GM12801 (cell line): Measurements from ENCODE around the gene VDAC2.

Experiments
- CTCF ChIP-seq: IDR thresholded peaks from one replicate; pipeline ENCODE4 v1.5.1; 2011; ENCODE audit warnings: control low read depth; ENCODE audit not compliant: insufficient read length; ENCODE audit errors: extremely low read depth

The VDAC2 gene

DNA sequence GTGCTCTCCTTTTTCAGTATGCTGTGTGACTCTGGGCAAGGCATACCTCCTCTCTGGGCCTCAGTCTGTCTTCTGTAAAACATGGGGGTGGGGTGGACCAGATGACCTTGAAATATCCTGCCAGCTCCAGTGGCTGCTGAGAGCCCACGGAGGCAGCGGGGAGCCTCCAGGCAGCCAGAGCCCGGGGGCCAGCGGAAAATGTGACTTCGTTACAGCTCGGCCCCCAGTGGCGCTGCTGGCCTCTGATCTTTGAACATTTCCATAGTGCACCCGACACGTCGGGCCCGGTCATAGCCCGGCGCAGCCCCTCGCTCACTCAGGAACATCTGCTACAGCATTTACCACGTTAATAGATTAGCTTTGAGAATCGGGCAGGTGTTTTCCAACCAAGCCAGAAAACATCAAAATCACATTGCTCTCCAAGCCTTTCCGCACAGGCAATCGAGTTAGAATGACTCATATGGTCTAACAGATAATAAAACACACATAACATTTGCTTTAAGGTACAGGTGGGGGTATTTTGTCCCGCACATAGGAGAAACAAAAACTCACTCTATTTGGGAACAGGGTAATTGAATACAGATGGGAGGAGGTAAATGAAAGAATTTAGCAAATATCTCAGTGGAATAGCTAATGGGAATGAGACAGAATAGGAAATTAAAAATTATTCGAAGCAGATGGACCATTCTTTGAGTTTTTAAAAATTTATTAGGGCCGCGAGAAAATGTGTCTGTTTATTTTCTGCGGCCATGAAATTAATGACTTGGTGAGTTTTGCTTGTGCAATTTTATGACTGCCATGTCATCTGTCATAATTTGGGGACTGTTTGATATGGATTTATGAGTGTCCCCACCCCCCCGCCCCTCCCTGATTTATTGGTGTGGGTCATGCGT lies 51.5 kb downstream of the VDAC2 start:
- no peak for TF ChIP-seq CTCF

- TF ChIP-seq CTCF = no peak
Measured at GRCh38 chr10:75263806-75264205, 53.2 kb downstream of the VDAC2 start.

GRCh38 chr10:75265856-75266255 lies 55.3 kb downstream of the VDAC2 start:
- no peak for TF ChIP-seq CTCF

- no peak for TF ChIP-seq CTCF
Measured at GRCh38 chr10:75266945-75267344, 56.3 kb downstream of the VDAC2 start.

GRCh38 chr10:75269605-75270004 lies 59.0 kb downstream of the VDAC2 start:
- no peak for TF ChIP-seq CTCF

DNA sequence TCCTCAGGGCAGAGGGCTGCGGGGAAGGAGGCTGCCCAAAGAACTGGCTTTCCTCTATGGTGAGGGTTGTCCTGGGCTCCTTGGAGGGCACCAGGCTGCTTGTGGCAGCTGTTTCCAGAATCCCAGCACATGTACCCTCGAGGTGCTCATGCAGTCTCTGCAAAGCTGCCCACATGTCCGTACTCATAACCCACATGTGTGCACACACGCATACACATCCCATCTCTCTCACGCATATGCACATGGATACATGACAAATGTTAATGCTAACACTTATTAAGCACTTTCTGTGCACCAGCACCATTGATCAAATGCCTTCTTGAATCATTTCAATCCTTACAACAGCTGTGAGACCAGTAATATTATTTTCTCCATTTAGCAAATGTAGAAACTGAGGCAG lies 61.5 kb downstream of the VDAC2 start:
- no peak for TF ChIP-seq CTCF

DNA sequence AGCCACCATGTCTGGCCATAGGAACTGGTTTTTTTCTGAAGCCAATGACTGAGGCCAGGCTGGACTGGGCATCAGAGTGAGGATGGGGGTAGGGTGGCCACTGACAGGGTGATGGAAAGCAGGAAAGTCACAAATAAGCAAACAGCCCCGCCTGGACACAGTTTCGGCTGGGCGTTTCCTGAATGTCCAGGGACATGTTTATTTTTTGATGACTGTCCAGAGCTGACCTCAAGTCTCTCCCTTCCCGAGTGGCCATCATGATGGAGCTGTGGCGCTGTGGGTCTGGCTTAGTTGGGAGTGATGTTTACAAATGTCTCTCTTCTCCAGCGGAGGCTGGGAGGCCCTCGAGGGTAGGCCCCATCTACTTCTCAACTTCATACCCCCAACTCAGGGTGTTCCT lies 62.3 kb downstream of the VDAC2 start:
- no peak for TF ChIP-seq CTCF
